ENCODE results near the gene CTU1.

CTU1 gene

DNA sequence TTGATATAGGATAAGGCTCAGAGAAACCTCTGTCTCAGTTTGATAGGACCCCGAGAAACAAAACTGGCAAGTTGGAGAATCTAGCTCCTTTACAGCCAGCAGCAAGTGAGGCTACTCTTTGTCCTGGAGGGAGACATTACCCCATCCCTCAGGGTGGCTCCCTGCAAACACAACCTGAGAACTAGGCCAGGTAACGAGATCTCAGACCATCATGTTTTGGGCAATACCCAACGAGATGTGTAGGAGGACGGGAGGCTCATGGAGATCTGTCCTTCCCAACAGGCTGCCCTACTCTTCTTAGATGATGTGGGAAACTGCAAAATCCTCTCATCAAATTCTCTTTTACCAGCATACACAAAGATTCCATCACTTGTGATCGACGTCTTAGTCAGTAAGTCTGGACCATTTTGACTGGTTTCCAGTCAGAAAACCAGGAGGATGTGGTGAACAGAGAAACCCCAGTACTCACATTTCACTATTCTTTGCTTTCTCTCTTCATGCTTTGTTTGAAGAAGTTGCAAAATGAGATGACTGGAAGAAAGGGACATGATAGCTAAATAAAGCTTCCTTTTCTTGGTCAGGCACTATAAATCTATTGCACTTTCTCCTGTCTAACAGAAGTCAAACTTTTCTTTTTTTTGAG lies 6.0 kb upstream of the CTU1 start:
- ChIA-PET CTCF (interaction anchor here (0.9 kb wide), 1 partner anchor 248 kb away, joined by 3 read pairs; no protein-coding TSS in a partner anchor), POLR2A (no interaction called here)
- no peak for DNase-seq (ENCODE audit: extremely low spot score)
- no peak for TF ChIP-seq CTCF (IDR thresholded peaks at IDR 0.05; ENCODE audit: control extremely low read depth, extremely low read depth, low read depth, missing control alignments)

DNA sequence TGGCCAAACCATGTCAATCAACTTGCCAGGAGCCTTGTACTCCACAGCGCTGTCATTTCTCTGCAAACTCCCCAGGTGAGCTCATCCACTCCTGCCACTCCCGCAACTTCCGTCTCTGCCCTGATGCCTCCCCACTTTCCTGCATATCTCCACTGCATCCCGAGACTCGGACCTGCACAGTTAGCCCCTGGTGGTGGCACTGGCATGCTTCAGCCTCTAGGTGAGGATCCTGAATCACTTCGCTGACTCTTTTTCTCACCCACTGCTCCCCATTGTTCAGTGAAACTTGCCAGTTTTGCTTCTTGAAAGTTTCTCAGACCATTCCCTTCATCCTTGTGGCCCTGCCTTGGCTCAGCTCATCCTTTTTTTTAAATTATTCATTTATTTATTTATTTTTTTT lies 3.4 kb upstream of the CTU1 start:
- no peak for DNase-seq (ENCODE audit: extremely low spot score)
- CTCF ChIA-PET, result no interaction called here
- TF ChIP-seq CTCF (IDR thresholded peaks at IDR 0.05; ENCODE audit: control extremely low read depth, extremely low read depth, low read depth, missing control alignments), result no peak
- POLR2A ChIA-PET, result no interaction called here

GRCh38 chr19:51110666-51110971 lies 2.4 kb upstream of the CTU1 start:
- POLR2A ChIA-PET, result no interaction called here
- CTCF ChIA-PET, result no interaction called here
- no peak for TF ChIP-seq CTCF (IDR thresholded peaks at IDR 0.05; ENCODE audit: control extremely low read depth, extremely low read depth, low read depth, missing control alignments)
- no peak for DNase-seq (ENCODE audit: extremely low spot score)

DNA sequence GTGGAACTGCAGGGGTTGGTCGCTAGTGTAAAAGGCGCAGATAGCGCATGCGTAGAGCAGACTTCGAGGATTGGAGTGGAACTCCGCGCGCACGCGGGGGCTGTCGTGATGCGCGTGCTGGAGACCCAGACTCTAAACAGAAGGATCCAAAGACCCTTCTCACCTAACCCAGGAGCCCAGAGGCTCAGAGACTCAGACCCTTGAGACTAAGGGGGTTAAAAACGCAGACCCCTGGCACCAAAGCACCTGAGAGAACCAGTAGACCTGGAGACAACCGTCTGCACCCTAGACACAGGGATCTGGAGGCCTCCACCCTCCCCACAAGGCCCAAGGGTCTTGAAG lies 567 bp upstream of the CTU1 start:
- DNase-seq (ENCODE audit: extremely low spot score), result no peak
- TF ChIP-seq CTCF (IDR thresholded peaks at IDR 0.05; ENCODE audit: control extremely low read depth, extremely low read depth, low read depth, missing control alignments), result no peak
- ChIA-PET CTCF (interaction anchor here (0.7 kb wide), 1 partner anchor 10 kb away, joined by 3 read pairs; no protein-coding TSS in a partner anchor), POLR2A (interaction anchor here (0.6 kb wide), 1 partner anchor 379 kb away, joined by 5 read pairs; no protein-coding TSS in a partner anchor)

DNA sequence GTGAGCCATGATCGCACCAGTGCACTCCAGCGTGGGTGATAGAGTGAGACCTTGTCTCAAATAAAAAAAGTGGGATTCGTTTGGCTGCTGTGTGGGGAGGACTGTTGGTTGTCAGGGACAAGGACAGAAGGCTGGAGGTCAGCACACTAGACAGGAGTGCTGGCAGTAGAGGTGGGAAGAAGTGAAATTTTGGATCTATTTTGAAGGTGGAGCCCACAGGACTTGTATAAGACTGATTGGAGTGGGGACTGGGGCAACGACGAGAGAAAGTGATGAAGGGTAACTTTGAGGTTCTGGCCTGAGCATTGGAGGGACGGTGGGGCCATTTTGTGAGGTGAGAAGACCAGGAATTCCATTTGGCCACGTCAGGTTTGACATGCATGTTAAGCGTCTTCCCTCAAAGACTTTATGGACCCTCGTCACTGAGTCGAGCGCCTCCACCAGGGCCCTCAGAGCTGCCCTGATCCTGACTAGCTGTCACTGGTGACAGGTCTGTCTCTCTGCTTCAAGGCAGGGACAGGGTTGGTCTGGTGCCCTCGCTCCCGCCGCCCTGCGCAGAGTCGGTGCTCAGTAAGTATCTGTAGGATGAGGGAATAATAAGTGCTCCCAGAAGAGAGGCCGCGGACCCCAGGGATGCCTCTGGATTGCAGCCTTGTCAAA lies 673 bp downstream of the CTU1 start:
- ChIA-PET CTCF (no interaction called here), POLR2A (no interaction called here)
- no peak for TF ChIP-seq CTCF (IDR thresholded peaks at IDR 0.05; ENCODE audit: control extremely low read depth, extremely low read depth, low read depth, missing control alignments)
- DNase-seq (ENCODE audit: extremely low spot score), result no peak

GRCh38 chr19:51103926-51104341 lies 4.3 kb downstream of the CTU1 start:
- TF ChIP-seq CTCF (IDR thresholded peaks at IDR 0.05; ENCODE audit: control extremely low read depth, extremely low read depth, low read depth, missing control alignments), result no peak
- no peak for DNase-seq (ENCODE audit: extremely low spot score)
- POLR2A ChIA-PET, result no interaction called here
- CTCF ChIA-PET, result interaction anchor here (1.1 to 2.9 kb wide), 2 partner anchors 8 to 55 kb away, joined by 3 to 15 read pairs; no protein-coding TSS in a partner anchor

Measured in GM10248 (cell line).